Ovary (tissue), 9 donors: ENCODE results near the gene FTCD. TPM values are rescaled to one million over a fixed set of nuclear protein-coding genes. Genes with fewer than 3 reads are reported as not detected.

Experiments used
- DNase-seq, 5 donors: peaks; one replicate each; pipeline ENCODE4 v3.0.0-alpha.2; 2019 to 2020
- H3K27ac ChIP-seq, 2 donors: fragments of 200-600 bp; one replicate each; pipeline versions ENCODE4 v1.5.1 to v1.8.0; 2019 to 2022
- H3K27me3 ChIP-seq: fragments of 200-600 bp; one replicate; pipeline ENCODE4 v1.8.0; 2022
- H3K36me3 ChIP-seq: fragments of 200-600 bp; sonication (generic); one replicate; pipeline ENCODE4 v1.5.1; 2019
- H3K4me1 ChIP-seq: one replicate; pipeline ENCODE4 v1.8.1; 2013; ENCODE audit warnings: mild to moderate bottlenecking, moderate library complexity; ENCODE audit not compliant: insufficient read depth
- H3K4me3 ChIP-seq: fragments of 200-600 bp; sonication (generic); one replicate; pipeline ENCODE4 v1.5.1; 2017
- H3K9me3 ChIP-seq, 2 donors: fragments of 200-600 bp in 1 of 2; sonication (generic) in 1 of 2; one replicate each; pipeline versions ENCODE4 v1.5.1 to v1.8.1; 2013 to 2019; ENCODE audit warnings: mild to moderate bottlenecking in 1 of 2, moderate library complexity in 1 of 2
- CTCF ChIP-seq, 3 donors: fragments of 450-650 bp in 2 of 3; fragments of 200-600 bp in 1 of 3; IDR thresholded peaks; one replicate each; pipeline versions ENCODE4 v1.5.1 to v1.8.0; 2016 to 2022; ENCODE audit warnings: antibody characterized with exemption in 3 of 3, mild to moderate bottlenecking in 1 of 3
- EP300 ChIP-seq: sonication (generic); formaldehyde crosslinking; IDR thresholded peaks from one replicate; pipeline ENCODE4 v1.6.1; 2017; ENCODE audit warnings: antibody characterized with exemption
- POLR2A ChIP-seq: fragments of 450-650 bp; IDR thresholded peaks from one replicate; pipeline ENCODE4 v1.6.1; 2017; ENCODE audit warnings: antibody characterized with exemption, mild to moderate bottlenecking, moderate library complexity
- WGBS, 3 donors: extraction: QIAGEN DNeasy Blood & Tissue Kit in 1 of 3; methylation state at CpG; one replicate each; pipeline versions ENCODE4 v1.1.5 to v1.1.7; 2013 to 2017; 5-methylcytosine and 5-hydroxymethylcytosine counted together
- intact Hi-C, 4 donors: fragments of 100-400 bp; cut with DNase I; formaldehyde crosslinking; loops; one replicate each; pipeline versions ENCODE4 v1.11.0 to v1.15.1; 2022 to 2023
- polyA plus RNA-seq, 2 donors: library from polyadenylated mRNA; stranded (reverse); fragments of 200-250 nt in 1 of 2; fragments of 350-450 nt in 1 of 2; fragmentation: Illumina TruSeq in 1 of 2; extraction: RNeasy Lipid Tissue Mini Kit (QIAGEN cat#74804) in 1 of 2; gene quantifications; one replicate each; pipeline ENCODE4 v1.2.3, GENCODE V29; 2013 to 2014
- total RNA-seq, 7 donors: library from RNA; depleted of rRNA in 2 of 7; stranded (reverse); fragments of >200 nt in 2 of 7; fragmentation: NEBNext Ultra II Directional in 3 of 7; extraction: Animal tissue kit (Norgen Biotek cat#: 25700) in 3 of 7; gene quantifications; one replicate each; pipeline versions ENCODE4 v1.1.0 to v1.2.4, GENCODE V29; 2016 to 2023
- donor health status: DM: no; HTN: no; CAD: no; lungs with moderate emphysema.
- donor health status: DM: no; HTN: no; CAD: no.
- donor health status: Bipolar disorder and iron deficiency.
- donor health status: DM: yes; HTN: yes; CAD: no.
- donor health status: DM: no; HTN: no; CAD: no.
- donor health status: DM: yes; HTN: yes; CAD: no.

Gene FTCD
- total and polyA plus RNA-seq, 9 donors: 0.83 to 7.5 (median 3.7) TPM; not detected in 1

GRCh38 chr21:46124083-46124925 lies 31.1 kb downstream of the FTCD start:
- intact Hi-C loops: no loop called here
- DNase-seq: peak; percentile 9 to 41 (median 18)
- no peak overlapping the region for H3K27ac ChIP-seq

DNA sequence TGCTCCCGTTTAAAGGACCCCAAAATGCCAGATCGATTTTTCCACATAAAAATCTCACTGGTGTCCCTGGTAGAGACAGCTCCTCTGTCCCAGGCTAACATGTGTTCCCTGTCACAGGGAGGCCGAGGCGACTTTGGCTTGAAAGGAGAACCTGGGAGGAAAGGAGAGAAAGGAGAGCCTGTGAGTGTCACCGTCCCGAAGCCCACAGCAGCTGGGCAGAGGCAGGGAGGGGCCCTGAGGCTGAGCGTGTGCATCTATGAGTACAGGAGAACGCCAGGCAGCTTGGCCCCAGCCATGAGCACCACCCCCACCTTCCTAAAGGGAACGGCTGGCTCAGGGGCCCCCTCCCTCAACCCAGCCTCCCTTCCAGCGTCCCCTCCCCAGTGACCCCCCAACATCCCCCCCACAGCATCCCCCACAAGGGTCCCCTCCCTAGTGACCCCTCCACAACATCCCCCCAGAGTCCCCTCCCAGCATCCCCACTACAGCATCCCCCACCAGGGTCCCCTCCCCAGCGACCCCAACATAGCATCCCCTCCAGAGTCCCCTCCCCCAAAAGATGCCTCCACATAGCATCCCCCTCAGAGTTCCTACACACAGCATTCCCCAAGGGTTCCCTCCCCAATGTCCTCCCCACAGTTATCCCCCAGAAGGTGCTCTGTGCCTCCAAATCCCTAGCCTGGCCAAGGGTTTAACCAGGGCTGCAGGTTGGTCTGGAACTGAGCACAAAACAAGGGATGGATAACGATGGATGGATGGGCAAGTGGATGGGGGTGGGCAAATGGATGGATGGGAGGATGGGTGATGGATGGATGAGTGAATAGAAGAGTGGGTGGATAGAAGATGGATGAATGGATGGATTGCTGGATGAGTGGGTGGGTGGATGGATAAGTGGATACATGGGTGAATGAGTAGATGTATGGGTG lies 32.4 kb downstream of the FTCD start:
- Histone ChIP-seq H3K36me3 (no peaks in the 10 kb centered on the region), H3K27ac (no peak overlapping the region), H3K4me1 (no peaks in the 10 kb centered on the region), H3K9me3 (no peaks in the 10 kb centered on the region), H3K4me3 (no peak overlapping the region), H3K27me3 (no peaks in the 10 kb centered on the region)
- 85 to 94% (median 88%) methylated on average over 12 of the region's 12 CpGs for WGBS, 3 donors
- DNase-seq: peak; percentile 8 to 30 (median 13)
- TF ChIP-seq POLR2A: no peak
- TF ChIP-seq CTCF (IDR thresholded peaks at IDR 0.05): no peak
- no peak for TF ChIP-seq EP300
- intact Hi-C loops: no loop called here

More at GRCh38 chr21:46124083-46124925, 31.1 kb downstream of the FTCD start:
- TF ChIP-seq CTCF (IDR thresholded peaks at IDR 0.05) (no peak), EP300 (no peak), POLR2A (no peak)
- Histone ChIP-seq H3K36me3 (no peaks in the 10 kb centered on the region), H3K4me3 (no peak overlapping the region), H3K27me3 (no peaks in the 10 kb centered on the region), H3K4me1 (no peaks in the 10 kb centered on the region), H3K9me3 (no peaks in the 10 kb centered on the region)
- WGBS, 3 donors: 87 to 90% (median 89%) methylated on average over 13 to 16 of the region's 16 CpGs

- peak in 4 of 5 donors; percentile 14 to 33 (median 19) for DNase-seq
Measured at GRCh38 chr21:46122237-46122671, 33.1 kb downstream of the FTCD start.

More at GRCh38 chr21:46122237-46122671, 33.1 kb downstream of the FTCD start:
- Histone ChIP-seq H3K27ac (peak overlapping the region in 1 of 2 donors; percentile 30), H3K9me3 (no peaks in the 10 kb centered on the region), H3K27me3 (no peaks in the 10 kb centered on the region), H3K36me3 (no peaks in the 10 kb centered on the region), H3K4me3 (no peak overlapping the region), H3K4me1 (no peaks in the 10 kb centered on the region)
- WGBS, 3 donors: 72 to 84% (median 80%) methylated on average over 12 of the region's 12 CpGs
- intact Hi-C loops: no loop called here
- TF ChIP-seq POLR2A (no peak), CTCF (IDR thresholded peaks at IDR 0.05) (no peak), EP300 (no peak)
